Measurements from ENCODE around the gene CPS1. TPM values are rescaled to one million over a fixed set of nuclear protein-coding genes. Genes with fewer than 3 reads are reported as not detected.

CPS1 gene
- total and polyA plus RNA-seq, 2 donors (not counting 3 experiments of a cell fraction or from before 2014, with no cell fraction given), result 0.18 to 0.53 TPM

- H3K4me2 ChIP-seq (ENCODE audit: insufficient read depth, low read length), result no peak overlapping the region
- no peaks in the 10 kb centered on the region for H3K4me1 ChIP-seq (ENCODE audit: control insufficient read depth, extremely low read depth, insufficient read depth, low read length)
- H3K4me3 ChIP-seq (replicated peaks in 1 of 3; ENCODE audit: insufficient read depth in 1 of 3, low read depth in 1 of 3, low read length in 3 of 3), result no peak overlapping the region
- no peaks in the 10 kb centered on the region for H4K20me1 ChIP-seq (replicated peaks; ENCODE audit: control insufficient read depth, extremely low read depth, insufficient read depth, low read length)
- intact Hi-C loops (cut with micrococcal nuclease), result no loop called here
- no peaks in the 10 kb centered on the region for H3K9me1 ChIP-seq (replicated peaks; ENCODE audit: control insufficient read depth, extremely low read depth, insufficient read depth, low read length)
- ChIA-PET CTCF (no interaction called here), POLR2A (no interaction called here)
- H3K9ac ChIP-seq (replicated peaks; ENCODE audit: extremely low read depth, insufficient read depth, low read length), result no peak overlapping the region
- H3K79me2 ChIP-seq (ENCODE audit: control insufficient read depth, insufficient read depth, low read length), result no peaks in the 10 kb centered on the region
- BruUV-seq (replicated peaks), result no TSS peak
- TF ChIP-seq MAX (IDR thresholded peaks at IDR 0.05; ENCODE audit: insufficient read depth, insufficient read length) (no peak), CTCF (IDR thresholded peaks at IDR 0.05; ENCODE audit: extremely low read depth in 1 of 2, insufficient read depth in 1 of 2, low read depth in 1 of 2, low read length in 2 of 2) (no peak), GATA2 (IDR thresholded peaks at IDR 0.05; ENCODE audit: insufficient read depth, insufficient read length, low read depth, low read length) (no peak), EZH2 (IDR thresholded peaks at IDR 0.05; ENCODE audit: borderline replicate concordance, low read depth, low read length, severe bottlenecking) (no peak)
- dilution Hi-C loops (cut with MboI; ENCODE audit: extremely low pct_ligation_motif_present, low sequenced_read_pairs), result no loop called here
- H2AFZ ChIP-seq (ENCODE audit: low read depth, low read length), result no peak overlapping the region
- no peaks in the 10 kb centered on the region for H3K9me3 ChIP-seq (replicated peaks; ENCODE audit: control insufficient read depth, insufficient read depth, low read length)
- FAIRE-seq (no peak), DNase-seq (ENCODE audit: low read depth, low spot score) (no peak)
- no peak overlapping the region for H3K27ac ChIP-seq (ENCODE audit: insufficient read depth, low read depth, low read length)
- H3K36me3 ChIP-seq (ENCODE audit: control insufficient read depth in 2 of 2, extremely low read depth in 1 of 2, insufficient read depth in 2 of 2, low read length in 2 of 2), result no peaks in the 10 kb centered on the region
- H3K27me3 ChIP-seq (ENCODE audit: control insufficient read depth in 2 of 2, insufficient read depth in 2 of 2, low read length in 2 of 2), result no peaks in the 10 kb centered on the region
These were observed 6.2 kb downstream of the CPS1 start for GRCh38 chr2:210562502-210563080.

- Histone ChIP-seq H3K4me2 (ENCODE audit: insufficient read depth, low read length) (no peak overlapping the region), H3K27ac (ENCODE audit: insufficient read depth, low read depth, low read length) (no peak overlapping the region), H3K79me2 (ENCODE audit: control insufficient read depth, insufficient read depth, low read length) (no peaks in the 10 kb centered on the region), H3K27me3 (ENCODE audit: control insufficient read depth in 2 of 2, insufficient read depth in 2 of 2, low read length in 2 of 2) (no peaks in the 10 kb centered on the region), H3K9me3 (replicated peaks; ENCODE audit: control insufficient read depth, insufficient read depth, low read length) (no peaks in the 10 kb centered on the region), H4K20me1 (replicated peaks; ENCODE audit: control insufficient read depth, extremely low read depth, insufficient read depth, low read length) (no peaks in the 10 kb centered on the region), H3K9ac (replicated peaks; ENCODE audit: extremely low read depth, insufficient read depth, low read length) (no peak overlapping the region), H3K9me1 (replicated peaks; ENCODE audit: control insufficient read depth, extremely low read depth, insufficient read depth, low read length) (no peaks in the 10 kb centered on the region), H3K4me1 (ENCODE audit: control insufficient read depth, extremely low read depth, insufficient read depth, low read length) (no peaks in the 10 kb centered on the region), H3K36me3 (ENCODE audit: control insufficient read depth in 2 of 2, extremely low read depth in 1 of 2, insufficient read depth in 2 of 2, low read length in 2 of 2) (no peaks in the 10 kb centered on the region), H3K4me3 (replicated peaks in 1 of 3; ENCODE audit: insufficient read depth in 1 of 3, low read depth in 1 of 3, low read length in 3 of 3) (no peak overlapping the region), H2AFZ (ENCODE audit: low read depth, low read length) (no peak overlapping the region)
- DNase-seq (ENCODE audit: low read depth, low spot score) (no peak), FAIRE-seq (no peak)
- dilution Hi-C loops (cut with MboI; ENCODE audit: extremely low pct_ligation_motif_present, low sequenced_read_pairs) (no loop called here), intact Hi-C loops (cut with micrococcal nuclease) (no loop called here)
- TF ChIP-seq POLR2AphosphoS5 (IDR thresholded peaks at IDR 0.05; ENCODE audit: insufficient read depth, low read depth, low read length) (no peak), FOS (IDR thresholded peaks at IDR 0.05; ENCODE audit: borderline replicate concordance, insufficient read depth, low read length) (no peak), MAX (IDR thresholded peaks at IDR 0.05; ENCODE audit: insufficient read depth, insufficient read length) (no peak), JUN (IDR thresholded peaks at IDR 0.05; ENCODE audit: borderline replicate concordance, insufficient read depth, insufficient read length, low read depth) (no peak), POLR2A (IDR thresholded peaks at IDR 0.05; ENCODE audit: low read depth, low read length) (no peak), CTCF (IDR thresholded peaks at IDR 0.05; ENCODE audit: extremely low read depth in 1 of 2, insufficient read depth in 1 of 2, low read depth in 1 of 2, low read length in 2 of 2) (no peak), GATA2 (IDR thresholded peaks at IDR 0.05; ENCODE audit: insufficient read depth, insufficient read length, low read depth, low read length) (no peak), EZH2 (IDR thresholded peaks at IDR 0.05; ENCODE audit: borderline replicate concordance, low read depth, low read length, severe bottlenecking) (no peak), MYC (IDR thresholded peaks at IDR 0.05; ENCODE audit: low read depth, low read length) (no peak)
- ChIA-PET CTCF (no interaction called here), POLR2A (no interaction called here)
- BruUV-seq (replicated peaks), result no TSS peak
These were observed 10.9 kb downstream of the CPS1 start for GRCh38 chr2:210567279-210567678.
